ENCODE measurements around the gene TM4SF4.
"Not testable (repeated sequence)": the region's sequence is repeated elsewhere in the genome, so short reads cannot be mapped to it uniquely, and the experiment has no call there.

The TM4SF4 gene

GRCh38 chr3:149443545-149443912, 31.0 kb upstream of the TM4SF4 start:
- H3K4me1 ChIP-seq (ENCODE audit: low read length), result peaks cover 11% of the 10 kb centered on the region
- no peaks in the 10 kb centered on the region for H3K79me2 ChIP-seq (ENCODE audit: low read length)
- H2AFZ ChIP-seq (ENCODE audit: low read length), result no peak overlapping the region
- no peaks in the 10 kb centered on the region for H3K9me3 ChIP-seq (replicated peaks; ENCODE audit: insufficient read depth, low read length)
- no peaks in the 10 kb centered on the region for H4K20me1 ChIP-seq (ENCODE audit: insufficient read depth, low read length)
- no peaks in the 10 kb centered on the region; the same call in 1 of the 2 replicates for H3K9me2 ChIP-seq (replicated peaks; ENCODE audit: insufficient read depth, low read length)
- H3K4me2 ChIP-seq (ENCODE audit: low read depth, low read length), result no peak overlapping the region
- no peaks in the 10 kb centered on the region for H3K36me3 ChIP-seq (replicated peaks; ENCODE audit: insufficient read depth, low read length)
- no peaks in the 10 kb centered on the region for H3F3A ChIP-seq (ENCODE audit: insufficient read depth, low read length)
- DNase-seq, result no peak
- H3K27ac ChIP-seq (ENCODE audit: low read length), result no peak overlapping the region
- no peaks in the 10 kb centered on the region for H3K27me3 ChIP-seq (replicated peaks; ENCODE audit: insufficient read depth, low read length)
- H3K9ac ChIP-seq (ENCODE audit: low read length), result no peak overlapping the region
- no peak overlapping the region for H3K4me3 ChIP-seq (ENCODE audit: low read length)
- TF ChIP-seq EZH2 (optimal IDR thresholded peaks at IDR 0.05; ENCODE audit: low read depth, low read length), result no peak
- no peak for TF ChIP-seq EZH2phosphoT487 (IDR thresholded peaks at IDR 0.05; ENCODE audit: low read length)
- TF ChIP-seq CTCF (IDR thresholded peaks at IDR 0.05; ENCODE audit: low read length), result no peak

- H3K79me2 ChIP-seq (ENCODE audit: low read length); H3K4me2 ChIP-seq (ENCODE audit: low read depth, low read length); H2AFZ ChIP-seq (ENCODE audit: low read length); H3K9me3 ChIP-seq (replicated peaks; ENCODE audit: insufficient read depth, low read length); H3F3A ChIP-seq (ENCODE audit: insufficient read depth, low read length); H3K4me3 ChIP-seq (ENCODE audit: low read length); DNase-seq; H3K27ac ChIP-seq (ENCODE audit: low read length); H3K9me2 ChIP-seq (replicated peaks; ENCODE audit: insufficient read depth, low read length); H3K36me3 ChIP-seq (replicated peaks; ENCODE audit: insufficient read depth, low read length); H4K20me1 ChIP-seq (ENCODE audit: insufficient read depth, low read length); H3K9ac ChIP-seq (ENCODE audit: low read length); H3K27me3 ChIP-seq (replicated peaks; ENCODE audit: insufficient read depth, low read length): not testable (repeated sequence)
- H3K4me1 ChIP-seq (ENCODE audit: low read length), result peaks cover 13% of the 10 kb centered on the region
These were observed 29.6 kb upstream of the TM4SF4 start for GRCh38 chr3:149444867-149445266.

- no peak overlapping the region for H3K27ac ChIP-seq (ENCODE audit: low read length)
- no peak for DNase-seq
- no peaks in the 10 kb centered on the region for H3F3A ChIP-seq (ENCODE audit: insufficient read depth, low read length)
- no peaks in the 10 kb centered on the region for H3K79me2 ChIP-seq (ENCODE audit: low read length)
- H3K9me2 ChIP-seq (replicated peaks; ENCODE audit: insufficient read depth, low read length), result no peaks in the 10 kb centered on the region
- no peaks in the 10 kb centered on the region for H3K36me3 ChIP-seq (replicated peaks; ENCODE audit: insufficient read depth, low read length)
- H3K4me1 ChIP-seq (ENCODE audit: low read length), result peaks cover 10% of the 10 kb centered on the region
- no peaks in the 10 kb centered on the region for H4K20me1 ChIP-seq (ENCODE audit: insufficient read depth, low read length)
- no peak overlapping the region for H3K4me2 ChIP-seq (ENCODE audit: low read depth, low read length)
- H2AFZ ChIP-seq (ENCODE audit: low read length), result peak overlapping the region; percentile 33; the same call in 1 of the 2 replicates
- H3K9ac ChIP-seq (ENCODE audit: low read length), result no peak overlapping the region
- H3K4me3 ChIP-seq (ENCODE audit: low read length), result no peak overlapping the region
- H3K27me3 ChIP-seq (replicated peaks; ENCODE audit: insufficient read depth, low read length), result no peaks in the 10 kb centered on the region
- H3K9me3 ChIP-seq (replicated peaks; ENCODE audit: insufficient read depth, low read length), result no peaks in the 10 kb centered on the region
- TF ChIP-seq EZH2phosphoT487 (IDR thresholded peaks at IDR 0.05; ENCODE audit: low read length) (no peak), EZH2 (optimal IDR thresholded peaks at IDR 0.05; ENCODE audit: low read depth, low read length) (no peak), CTCF (IDR thresholded peaks at IDR 0.05; ENCODE audit: low read length) (no peak)
These were observed 26.1 kb upstream of the TM4SF4 start for GRCh38 chr3:149448331-149448831.

GRCh38 chr3:149449182-149449581, 25.3 kb upstream of the TM4SF4 start:
- H3F3A ChIP-seq (ENCODE audit: insufficient read depth, low read length), result no peaks in the 10 kb centered on the region
- no peak overlapping the region for H3K9ac ChIP-seq (ENCODE audit: low read length)
- DNase-seq, result no peak
- peaks cover 10% of the 10 kb centered on the region for H3K4me1 ChIP-seq (ENCODE audit: low read length)
- no peak overlapping the region for H3K4me3 ChIP-seq (ENCODE audit: low read length)
- TF ChIP-seq EZH2phosphoT487 (IDR thresholded peaks at IDR 0.05; ENCODE audit: low read length) (no peak), EZH2 (optimal IDR thresholded peaks at IDR 0.05; ENCODE audit: low read depth, low read length) (no peak), CTCF (IDR thresholded peaks at IDR 0.05; ENCODE audit: low read length) (no peak)
- H3K9me2 ChIP-seq (replicated peaks; ENCODE audit: insufficient read depth, low read length), result no peaks in the 10 kb centered on the region
- H2AFZ ChIP-seq (ENCODE audit: low read length), result no peak overlapping the region
- H4K20me1 ChIP-seq (ENCODE audit: insufficient read depth, low read length), result no peaks in the 10 kb centered on the region
- no peaks in the 10 kb centered on the region for H3K9me3 ChIP-seq (replicated peaks; ENCODE audit: insufficient read depth, low read length)
- no peak overlapping the region for H3K27ac ChIP-seq (ENCODE audit: low read length)
- H3K79me2 ChIP-seq (ENCODE audit: low read length), result no peaks in the 10 kb centered on the region
- no peaks in the 10 kb centered on the region for H3K27me3 ChIP-seq (replicated peaks; ENCODE audit: insufficient read depth, low read length)
- no peak overlapping the region for H3K4me2 ChIP-seq (ENCODE audit: low read depth, low read length)
- H3K36me3 ChIP-seq (replicated peaks; ENCODE audit: insufficient read depth, low read length), result no peaks in the 10 kb centered on the region
